MCF 10A (cell line): ENCODE data around the gene CPA4. TPM values are rescaled to one million over a fixed set of nuclear protein-coding genes. Genes with fewer than 3 reads are reported as not detected.

ENCODE experiments used
- BruUV-seq: library from RNA; stranded (reverse); fragments of 400-500 nt; replicated peaks from 2 replicates; lab custom pipeline; 2021; lab: Mats Ljungman, UMichigan
- CTCF ChIA-PET: fragments of 300-600 bp; sonication (Branson Sonifier 250); formaldehyde crosslinking; extraction: SDS; loops from one replicate; lab custom pipeline; 2021; ENCODE audit warnings: antibody characterized with exemption, inconsistent platforms; lab: Yijun Ruan, JAX
- POLR2A ChIA-PET: fragments of 300-600, 350-650 bp; sonication (Branson Sonifier 250); formaldehyde crosslinking; extraction: SDS; loops from one replicate; lab custom pipeline; 2020; ENCODE audit warnings: antibody characterized with exemption, inconsistent platforms; lab: Yijun Ruan, JAX
- DNase-seq: peaks from one replicate; pipeline ENCODE4 v3.0.0-alpha.2; 2018; ENCODE audit not compliant: unreplicated experiment
- H3K27ac Mint-ChIP-seq: one replicate; pipeline ENCODE4 v1.8.0; 2022; ENCODE audit warnings: mild to moderate bottlenecking, low read depth, mixed read lengths; ENCODE audit not compliant: unreplicated experiment
- H3K27me3 Mint-ChIP-seq: one replicate; pipeline ENCODE4 v1.8.0; 2022; ENCODE audit warnings: mixed read lengths; ENCODE audit not compliant: insufficient read depth, unreplicated experiment
- H3K36me3 Mint-ChIP-seq: one replicate; pipeline ENCODE4 v1.8.0; 2022; ENCODE audit warnings: mild to moderate bottlenecking, moderate library complexity, mixed read lengths; ENCODE audit not compliant: insufficient read depth, unreplicated experiment
- H3K4me1 Mint-ChIP-seq: one replicate; pipeline ENCODE4 v1.8.0; 2022; ENCODE audit warnings: mixed read lengths; ENCODE audit not compliant: insufficient read depth, unreplicated experiment
- H3K4me3 Mint-ChIP-seq: one replicate; pipeline ENCODE4 v1.8.0; 2022; ENCODE audit warnings: mild to moderate bottlenecking, moderate library complexity, mixed read lengths; ENCODE audit not compliant: unreplicated experiment
- H3K9me3 Mint-ChIP-seq: one replicate; pipeline ENCODE4 v1.8.0; 2022; ENCODE audit warnings: mixed read lengths; ENCODE audit not compliant: unreplicated experiment
- intact Hi-C: fragments of 100-400 bp; cut with micrococcal nuclease; formaldehyde crosslinking; loops from 2 replicates; pipeline ENCODE4 v1.14.1; 2022
- total RNA-seq: library from RNA; stranded (reverse); gene quantifications from 2 replicates; pipeline ENCODE4 v1.2.3, GENCODE V29; 2022
- TF ChIP-seq, protein P1 (sequence below): fragments of 200-600 bp; IDR thresholded peaks from one replicate; pipeline ENCODE4 v1.8.0; 2022; ENCODE audit warnings: antibody characterized with exemption, mild to moderate bottlenecking; ENCODE audit not compliant: unreplicated experiment

The CPA4 gene
- total RNA-seq, 1 experiment from 2014 or later: 4.3 TPM

DNA sequence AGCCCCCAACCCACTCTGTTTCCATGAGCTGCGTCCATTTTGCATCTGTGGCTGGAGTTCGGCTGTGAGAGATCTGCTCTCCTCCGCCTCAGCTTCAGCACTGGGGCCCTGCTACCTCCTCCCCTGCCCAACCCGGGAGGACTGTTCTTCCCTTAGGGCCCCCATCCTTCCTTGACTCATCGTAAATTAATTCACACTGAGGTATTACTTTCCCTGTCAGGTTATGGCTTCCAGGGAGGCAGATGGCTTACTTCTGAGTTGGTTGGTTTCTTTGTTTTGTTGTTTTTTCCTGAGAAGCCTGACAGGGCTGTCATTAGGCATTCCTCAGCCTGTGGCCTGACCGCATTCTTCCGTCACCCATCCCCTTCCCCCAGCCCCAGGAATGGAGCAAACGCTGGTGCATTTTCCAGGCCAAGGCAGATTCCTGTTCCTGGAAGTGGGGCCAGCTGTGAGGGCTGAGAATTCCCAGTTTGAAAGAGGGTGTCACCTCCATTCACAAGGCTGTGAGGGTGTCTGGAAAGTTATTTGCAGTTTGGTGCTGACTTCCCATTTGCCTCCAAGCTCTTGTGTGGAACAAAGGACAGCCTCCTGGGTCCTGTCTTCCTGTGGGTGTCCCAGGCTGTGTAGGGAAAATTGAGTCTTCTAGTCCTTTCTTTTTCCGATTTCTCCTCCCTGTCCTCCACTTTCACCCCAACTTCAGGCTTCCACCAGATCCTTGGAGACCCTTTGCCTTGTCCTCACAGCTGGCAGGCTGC, 63.3 kb downstream of the CPA4 start:
- H3K27me3 Mint-ChIP-seq: no peaks in the 10 kb centered on the region
- ChIA-PET POLR2A (interaction anchor here (0.5 to 3.1 kb wide), 11 partner anchors 24 to 1617 kb away, joined by 3 to 26 read pairs (median 5); partner anchors contain the start of genes CPA4, KLHDC10 and TMEM209), CTCF (interaction anchor here (0.9 to 3.8 kb wide), 4 partner anchors 24 to 481 kb away, joined by 3 to 11 read pairs (median 3); partner anchors contain the start of gene CPA4)
- TF ChIP-seq, protein P1, sequence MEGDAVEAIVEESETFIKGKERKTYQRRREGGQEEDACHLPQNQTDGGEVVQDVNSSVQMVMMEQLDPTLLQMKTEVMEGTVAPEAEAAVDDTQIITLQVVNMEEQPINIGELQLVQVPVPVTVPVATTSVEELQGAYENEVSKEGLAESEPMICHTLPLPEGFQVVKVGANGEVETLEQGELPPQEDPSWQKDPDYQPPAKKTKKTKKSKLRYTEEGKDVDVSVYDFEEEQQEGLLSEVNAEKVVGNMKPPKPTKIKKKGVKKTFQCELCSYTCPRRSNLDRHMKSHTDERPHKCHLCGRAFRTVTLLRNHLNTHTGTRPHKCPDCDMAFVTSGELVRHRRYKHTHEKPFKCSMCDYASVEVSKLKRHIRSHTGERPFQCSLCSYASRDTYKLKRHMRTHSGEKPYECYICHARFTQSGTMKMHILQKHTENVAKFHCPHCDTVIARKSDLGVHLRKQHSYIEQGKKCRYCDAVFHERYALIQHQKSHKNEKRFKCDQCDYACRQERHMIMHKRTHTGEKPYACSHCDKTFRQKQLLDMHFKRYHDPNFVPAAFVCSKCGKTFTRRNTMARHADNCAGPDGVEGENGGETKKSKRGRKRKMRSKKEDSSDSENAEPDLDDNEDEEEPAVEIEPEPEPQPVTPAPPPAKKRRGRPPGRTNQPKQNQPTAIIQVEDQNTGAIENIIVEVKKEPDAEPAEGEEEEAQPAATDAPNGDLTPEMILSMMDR: no peak
- DNase-seq: peak; percentile 95
- H3K9me3 Mint-ChIP-seq: peaks cover 15% of the 10 kb centered on the region
- intact Hi-C loops: loop anchor here (2.0 to 10.0 kb wide), 3 partner anchors 63 to 151 kb away; partner anchors contain the start of genes CPA4, SSMEM1 and TMEM209
- H3K4me3 Mint-ChIP-seq: peak overlapping the region; percentile 50
- no TSS peak for BruUV-seq
- peaks cover 13% of the 10 kb centered on the region for H3K36me3 Mint-ChIP-seq
- H3K27ac Mint-ChIP-seq: peak overlapping the region; percentile 68
- H3K4me1 Mint-ChIP-seq: peaks cover 53% of the 10 kb centered on the region

DNA sequence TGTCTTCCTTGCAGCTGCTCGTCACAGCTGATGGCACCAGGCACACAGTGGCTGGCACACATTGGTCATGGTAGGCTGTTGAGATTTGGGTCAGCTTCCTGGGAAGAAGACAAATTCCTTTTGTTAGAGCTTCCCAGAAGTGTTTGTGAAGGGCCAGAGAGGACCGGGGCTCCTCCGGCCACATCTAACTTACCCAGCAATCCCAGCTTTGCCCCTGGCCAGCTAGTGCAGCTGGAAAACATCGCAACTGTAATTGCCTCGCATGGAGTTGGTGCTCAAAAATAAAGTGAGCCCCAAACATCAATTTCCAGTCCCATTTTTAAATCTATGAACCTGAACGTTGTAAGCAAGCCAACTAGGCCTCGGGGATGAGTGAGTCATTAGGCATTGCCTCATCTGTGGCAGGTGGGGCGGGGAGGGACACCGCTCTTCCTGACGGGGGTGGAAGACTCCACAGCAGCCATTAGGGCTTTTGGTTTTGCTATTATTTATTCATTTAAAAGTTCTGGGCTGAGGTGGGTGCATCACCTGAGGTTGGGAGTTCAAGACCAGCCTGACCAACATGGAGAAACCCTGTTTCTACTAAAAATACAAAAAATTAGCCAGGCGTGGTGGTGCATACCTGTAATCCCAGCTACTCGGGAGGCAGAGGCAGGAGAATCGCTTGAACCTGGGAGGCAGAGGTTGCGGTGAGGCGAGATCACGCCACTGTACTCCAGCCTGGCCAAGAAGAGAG, 64.1 kb downstream of the CPA4 start:
- Mint-ChIP-seq H3K4me3 (peak overlapping the region; percentile 50), H3K36me3 (peaks cover 13% of the 10 kb centered on the region), H3K27ac (peak overlapping the region; percentile 68), H3K27me3 (no peaks in the 10 kb centered on the region), H3K4me1 (peaks cover 51% of the 10 kb centered on the region), H3K9me3 (peaks cover 15% of the 10 kb centered on the region)
- no TSS peak for BruUV-seq
- TF ChIP-seq, protein P1: no peak
- intact Hi-C loops: loop anchor here (2.0 to 10.0 kb wide), 3 partner anchors 64 to 152 kb away; partner anchors contain the start of genes CPA4, SSMEM1 and TMEM209
- ChIA-PET POLR2A (interaction anchor here (0.5 to 3.1 kb wide), 8 partner anchors 24 to 1617 kb away, joined by 3 to 26 read pairs (median 5); partner anchors contain the start of genes CPA4, KLHDC10 and TMEM209), CTCF (interaction anchor here (0.9 to 3.8 kb wide), 4 partner anchors 24 to 480 kb away, joined by 3 to 11 read pairs (median 3); partner anchors contain the start of gene CPA4)
- DNase-seq: peak; percentile 96

DNA sequence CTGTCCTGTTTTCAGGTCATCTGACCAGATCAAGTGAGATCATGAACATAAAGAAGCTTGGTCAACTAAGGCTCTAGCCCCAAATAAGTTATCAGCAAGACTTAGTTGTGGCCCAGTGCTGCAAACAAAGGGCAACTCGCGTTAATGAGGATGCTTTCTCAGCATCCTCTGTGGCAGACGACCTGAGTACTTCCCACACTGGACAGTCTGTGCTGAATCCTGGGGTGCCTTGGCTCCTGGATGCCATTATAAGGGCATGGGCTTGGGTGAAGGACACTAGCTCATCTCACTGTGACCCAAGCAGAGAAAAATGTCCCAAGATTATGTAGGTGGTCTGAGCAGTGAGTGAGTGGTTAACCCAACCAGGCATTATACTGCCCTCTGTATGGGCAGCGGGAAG, 65.5 kb downstream of the CPA4 start:
- BruUV-seq: no TSS peak
- ChIA-PET CTCF (interaction anchor here (0.6 to 3.8 kb wide), 2 partner anchors 65 to 85 kb away, joined by 5 to 11 read pairs; partner anchors contain the start of gene CPA4), POLR2A (interaction anchor here (0.6 to 1.5 kb wide), 3 partner anchors 13 to 498 kb away, joined by 3 to 5 read pairs (median 5); no protein-coding TSS in a partner anchor)
- intact Hi-C loops: loop anchor here (5.0 to 10.0 kb wide), 2 partner anchors 116 to 154 kb away; partner anchors contain the start of genes SSMEM1 and TMEM209
- no peak for DNase-seq
- peaks cover 47% of the 10 kb centered on the region for H3K4me1 Mint-ChIP-seq
- peaks cover 13% of the 10 kb centered on the region for H3K36me3 Mint-ChIP-seq
- TF ChIP-seq, protein P1: no peak
- H3K27me3 Mint-ChIP-seq: no peaks in the 10 kb centered on the region
- peaks cover 15% of the 10 kb centered on the region for H3K9me3 Mint-ChIP-seq
- no peak overlapping the region for H3K27ac Mint-ChIP-seq
- no peak overlapping the region for H3K4me3 Mint-ChIP-seq
